Posterior vena cava (tissue), 2 donors: ENCODE data around the gene ITGA2B. TPM values are rescaled to one million over a fixed set of nuclear protein-coding genes. Genes with fewer than 3 reads are reported as not detected.
A peak's percentile ranks its signal among the peaks of the same experiment; 100 is the strongest.

ENCODE experiments used
- DNase-seq: peaks from one replicate; pipeline ENCODE4 v3.0.0-alpha.2; 2020; ENCODE audit warnings: low spot score
- intact Hi-C, 2 donors: fragments of 100-400 bp; cut with DNase I; formaldehyde crosslinking; loops; one replicate each; pipeline versions ENCODE4 v1.14.1 to v1.14.2; 2022 to 2023
- long read RNA-seq, 2 donors: library from polyadenylated mRNA; unstranded; transcript quantifications; one replicate each; pipeline ENCODE4 v2.0.0, GENCODE V29; 2020 to 2021
- total RNA-seq, 2 donors: library from RNA; stranded (reverse); fragmentation: NEBNext Ultra II Directional; extraction: Animal tissue kit (Norgen Biotek cat#: 25700); gene quantifications; one replicate each; pipeline ENCODE4 v1.2.1, GENCODE V29; 2021
- donor health status: DM: yes; HTN: yes; CAD: no.
- donor health status: DM: yes; HTN: yes; CAD: no.

ITGA2B gene
- total RNA-seq = 1 to 10 TPM; 1.4 to 2.0 TPM
- long read RNA-seq, donor 1 = 0 reads
- long read RNA-seq, donor 2 = 0 reads

GRCh38 chr17:44389281-44389680 lies at the start of gene ITGA2B:
Gene ITGA2B (minus strand): TSS chr17:44389649. CDS start chr17:44389473, 176 bp downstream.
- peak; percentile 38 for DNase-seq
- intact Hi-C loops = no loop called here

GRCh38 chr17:44439168-44439567 lies 49.7 kb upstream of the ITGA2B start:
- DNase-seq = no peak
- intact Hi-C loops = no loop called here

GRCh38 chr17:44438636-44439035 lies 49.2 kb upstream of the ITGA2B start:
- intact Hi-C loops = no loop called here
- DNase-seq = no peak

- DNase-seq = no peak
- intact Hi-C loops = no loop called here
These were observed 46.9 kb upstream of the ITGA2B start for GRCh38 chr17:44436336-44436735.

GRCh38 chr17:44432254-44433157 lies 43.1 kb upstream of the ITGA2B start:
- no peak for DNase-seq
- intact Hi-C loops = no loop called here

GRCh38 chr17:44424828-44425461 lies 35.5 kb upstream of the ITGA2B start:
- DNase-seq = no peak
- intact Hi-C loops = no loop called here

- DNase-seq = no peak
- intact Hi-C loops = no loop called here
These were observed 28.1 kb upstream of the ITGA2B start for GRCh38 chr17:44417553-44417952.

GRCh38 chr17:44416558-44417289 lies 27.3 kb upstream of the ITGA2B start:
- intact Hi-C loops = no loop called here
- no peak for DNase-seq

- intact Hi-C loops = no loop called here
- DNase-seq = no peak
These were observed 25.1 kb upstream of the ITGA2B start for GRCh38 chr17:44414394-44415155.

- intact Hi-C loops = loop anchor here in 1 of 2 donors (10.0 kb wide), 1 partner anchor 95 kb away; the partner anchor contains the start of gene GPATCH8
- DNase-seq = no peak
These were observed 20.0 kb upstream of the ITGA2B start for GRCh38 chr17:44409309-44410028.

GRCh38 chr17:44408786-44409185 lies 19.3 kb upstream of the ITGA2B start:
- intact Hi-C loops = loop anchor here in 1 of 2 donors (10.0 kb wide), 1 partner anchor 96 kb away; the partner anchor contains the start of gene GPATCH8
- no peak for DNase-seq

GRCh38 chr17:44402564-44403172 lies 13.2 kb upstream of the ITGA2B start:
- intact Hi-C loops = loop anchor here in 1 of 2 donors (10.0 kb wide), 1 partner anchor 102 kb away; the partner anchor contains the start of gene GPATCH8

GRCh38 chr17:44400226-44400847 lies 10.9 kb upstream of the ITGA2B start:
- intact Hi-C loops = loop anchor here in 1 of 2 donors (10.0 kb wide), 1 partner anchor 104 kb away; the partner anchor contains the start of gene GPATCH8
- DNase-seq = no peak

More at GRCh38 chr17:44402564-44403172, 13.2 kb upstream of the ITGA2B start:
- no peak for DNase-seq

GRCh38 chr17:44398692-44399691 lies 9.5 kb upstream of the ITGA2B start:
- DNase-seq = peak; percentile 59
- intact Hi-C loops = no loop called here

GRCh38 chr17:44397479-44398440 lies 8.3 kb upstream of the ITGA2B start:
- DNase-seq = peak; percentile 46
- intact Hi-C loops = no loop called here
